Measurements from ENCODE around the gene COX4I2.

The COX4I2 gene

GRCh38 chr20:31653561-31653960 lies 15.8 kb downstream of the COX4I2 start:
- Histone ChIP-seq H2BK12ac (ENCODE audit: low read length in 2 of 2) (no peak overlapping the region), H3K27me3 (ENCODE audit: control insufficient read depth in 1 of 2, insufficient read depth in 1 of 2, low read length in 2 of 2) (no peaks in the 10 kb centered on the region), H4K8ac (ENCODE audit: low read length) (peak overlapping the region; percentile 35), H3K27ac (ENCODE audit: low read length, poor library complexity, severe bottlenecking) (no peak overlapping the region), H2BK120ac (ENCODE audit: low read depth, low read length) (no peak overlapping the region), H2BK15ac (ENCODE audit: low read depth, poor library complexity, severe bottlenecking) (no peak overlapping the region), H3K18ac (ENCODE audit: low read depth in 1 of 2, low read length in 2 of 2) (no peak overlapping the region), H2AK5ac (ENCODE audit: low read length, severe bottlenecking) (no peak overlapping the region), H3K4me1 (ENCODE audit: control insufficient read depth, insufficient read depth, low read depth, low read length) (no peaks in the 10 kb centered on the region), H3K9me3 (ENCODE audit: control insufficient read depth, low read length) (no peaks in the 10 kb centered on the region), H3K4me2 (ENCODE audit: low read length, poor library complexity, severe bottlenecking) (no peak overlapping the region), H3K14ac (ENCODE audit: low read length in 2 of 2) (no peak overlapping the region), H3K4me3 (ENCODE audit: insufficient read depth in 1 of 2, low read depth in 1 of 2, low read length in 2 of 2) (no peak overlapping the region), H3K36me3 (ENCODE audit: control insufficient read depth in 1 of 2, insufficient read depth in 2 of 2, low read depth in 1 of 2, low read length in 2 of 2) (no peaks in the 10 kb centered on the region), H3K9ac (ENCODE audit: low read length) (no peak overlapping the region), H2BK5ac (ENCODE audit: low read depth, low read length, poor library complexity, severe bottlenecking) (no peak overlapping the region), H3K79me1 (replicated peaks; ENCODE audit: low read length, poor library complexity, severe bottlenecking) (no peaks in the 10 kb centered on the region), H4K91ac (ENCODE audit: low read length) (no peak overlapping the region), H3K4ac (ENCODE audit: low read depth in 1 of 2, low read length in 2 of 2) (no peak overlapping the region), H2AFZ (ENCODE audit: low read depth, low read length) (no peak overlapping the region), H3K23ac (ENCODE audit: low read length in 2 of 2) (no peak overlapping the region)
- no peak for DNase-seq
- 63% methylated on average over 5 of the region's 5 CpGs for WGBS

- 73% methylated on average over 4 of the region's 5 CpGs for WGBS
- no peak overlapping the region for H2BK5ac ChIP-seq (ENCODE audit: low read depth, low read length, poor library complexity, severe bottlenecking)
- H2BK15ac ChIP-seq (ENCODE audit: low read depth, poor library complexity, severe bottlenecking), result no peak overlapping the region
- no peak overlapping the region for H3K18ac ChIP-seq (ENCODE audit: low read depth in 1 of 2, low read length in 2 of 2)
- H3K9ac ChIP-seq (ENCODE audit: low read length), result no peak overlapping the region
- no peak overlapping the region for H2BK12ac ChIP-seq (ENCODE audit: low read length in 2 of 2)
- H3K4me1 ChIP-seq (ENCODE audit: control insufficient read depth, insufficient read depth, low read depth, low read length), result no peaks in the 10 kb centered on the region
- no peak overlapping the region for H3K4me2 ChIP-seq (ENCODE audit: low read length, poor library complexity, severe bottlenecking)
- H2AK5ac ChIP-seq (ENCODE audit: low read length, severe bottlenecking), result no peak overlapping the region
- no peaks in the 10 kb centered on the region for H3K79me1 ChIP-seq (replicated peaks; ENCODE audit: low read length, poor library complexity, severe bottlenecking)
- H4K91ac ChIP-seq (ENCODE audit: low read length), result no peak overlapping the region
- H3K27ac ChIP-seq (ENCODE audit: low read length, poor library complexity, severe bottlenecking), result no peak overlapping the region
- H3K4ac ChIP-seq (ENCODE audit: low read depth in 1 of 2, low read length in 2 of 2), result no peak overlapping the region
- no peak for DNase-seq
- no peak overlapping the region for H3K4me3 ChIP-seq (ENCODE audit: insufficient read depth in 1 of 2, low read depth in 1 of 2, low read length in 2 of 2)
- no peaks in the 10 kb centered on the region for H3K36me3 ChIP-seq (ENCODE audit: control insufficient read depth in 1 of 2, insufficient read depth in 2 of 2, low read depth in 1 of 2, low read length in 2 of 2)
- H3K27me3 ChIP-seq (ENCODE audit: control insufficient read depth in 1 of 2, insufficient read depth in 1 of 2, low read length in 2 of 2), result no peaks in the 10 kb centered on the region
- no peak overlapping the region for H2BK120ac ChIP-seq (ENCODE audit: low read depth, low read length)
- H2AFZ ChIP-seq (ENCODE audit: low read depth, low read length), result no peak overlapping the region
- H4K8ac ChIP-seq (ENCODE audit: low read length), result no peak overlapping the region
- no peaks in the 10 kb centered on the region for H3K9me3 ChIP-seq (ENCODE audit: control insufficient read depth, low read length)
- H3K23ac ChIP-seq (ENCODE audit: low read length in 2 of 2), result no peak overlapping the region
- no peak overlapping the region for H3K14ac ChIP-seq (ENCODE audit: low read length in 2 of 2)
These were observed 16.8 kb downstream of the COX4I2 start for GRCh38 chr20:31654534-31654933.

- Histone ChIP-seq H3K4ac (ENCODE audit: low read depth in 1 of 2, low read length in 2 of 2) (peak overlapping the region; percentile 43 to 80), H2AFZ (ENCODE audit: low read depth, low read length) (no peak overlapping the region), H3K27ac (ENCODE audit: low read length, poor library complexity, severe bottlenecking) (peak overlapping the region; percentile 19), H2BK120ac (ENCODE audit: low read depth, low read length) (peak overlapping the region; percentile 94), H2BK12ac (ENCODE audit: low read length in 2 of 2) (peak overlapping the region; percentile 62 to 75), H3K79me1 (replicated peaks; ENCODE audit: low read length, poor library complexity, severe bottlenecking) (peaks cover 15% of the 10 kb centered on the region), H3K4me3 (ENCODE audit: insufficient read depth in 1 of 2, low read depth in 1 of 2, low read length in 2 of 2) (peak overlapping the region in 1 of 2 experiments; percentile 72), H2BK15ac (ENCODE audit: low read depth, poor library complexity, severe bottlenecking) (peak overlapping the region; percentile 91), H3K4me1 (ENCODE audit: control insufficient read depth, insufficient read depth, low read depth, low read length) (peaks cover 39% of the 10 kb centered on the region), H2BK5ac (ENCODE audit: low read depth, low read length, poor library complexity, severe bottlenecking) (no peak overlapping the region), H4K8ac (ENCODE audit: low read length) (peak overlapping the region; percentile 25), H3K36me3 (ENCODE audit: control insufficient read depth in 1 of 2, insufficient read depth in 2 of 2, low read depth in 1 of 2, low read length in 2 of 2) (peaks cover 34 to 43% of the 10 kb centered on the region in 2 experiments), H3K23ac (ENCODE audit: low read length in 2 of 2) (no peak overlapping the region), H4K91ac (ENCODE audit: low read length) (peak overlapping the region; percentile 70), H3K9ac (ENCODE audit: low read length) (peak overlapping the region; percentile 84), H3K9me3 (ENCODE audit: control insufficient read depth, low read length) (no peaks in the 10 kb centered on the region), H2AK5ac (ENCODE audit: low read length, severe bottlenecking) (peak overlapping the region; percentile 32), H3K4me2 (ENCODE audit: low read length, poor library complexity, severe bottlenecking) (peak overlapping the region; percentile 16), H3K27me3 (ENCODE audit: control insufficient read depth in 1 of 2, insufficient read depth in 1 of 2, low read length in 2 of 2) (no peaks in the 10 kb centered on the region), H3K18ac (ENCODE audit: low read depth in 1 of 2, low read length in 2 of 2) (peak overlapping the region; percentile 6 to 82), H3K14ac (ENCODE audit: low read length in 2 of 2) (peak overlapping the region in 1 of 2 experiments; percentile 41)
- 8% methylated on average over 31 of the region's 31 CpGs for WGBS
- peak; percentile 84 for DNase-seq
These were observed 24.1 kb downstream of the COX4I2 start for GRCh38 chr20:31661625-31662371.

GRCh38 chr20:31662372-31662854 lies 24.7 kb downstream of the COX4I2 start:
- H3K4me2 ChIP-seq (ENCODE audit: low read length, poor library complexity, severe bottlenecking), result no peak overlapping the region
- peak overlapping the region; percentile 77 to 80 for H3K4ac ChIP-seq (ENCODE audit: low read depth in 1 of 2, low read length in 2 of 2)
- WGBS, result 67% methylated on average over 6 of the region's 6 CpGs
- no peaks in the 10 kb centered on the region for H3K9me3 ChIP-seq (ENCODE audit: control insufficient read depth, low read length)
- H3K23ac ChIP-seq (ENCODE audit: low read length in 2 of 2), result no peak overlapping the region
- H2BK120ac ChIP-seq (ENCODE audit: low read depth, low read length), result peak overlapping the region; percentile 52
- peak overlapping the region in 1 of 2 experiments; percentile 72 for H3K4me3 ChIP-seq (ENCODE audit: insufficient read depth in 1 of 2, low read depth in 1 of 2, low read length in 2 of 2)
- H2AK5ac ChIP-seq (ENCODE audit: low read length, severe bottlenecking), result peak overlapping the region; percentile 32
- H3K18ac ChIP-seq (ENCODE audit: low read depth in 1 of 2, low read length in 2 of 2), result peak overlapping the region; percentile 1 to 82
- peaks cover 43% of the 10 kb centered on the region for H3K4me1 ChIP-seq (ENCODE audit: control insufficient read depth, insufficient read depth, low read depth, low read length)
- H4K91ac ChIP-seq (ENCODE audit: low read length), result peak overlapping the region; percentile 70
- no peaks in the 10 kb centered on the region for H3K27me3 ChIP-seq (ENCODE audit: control insufficient read depth in 1 of 2, insufficient read depth in 1 of 2, low read length in 2 of 2)
- DNase-seq, result no peak
- H2BK15ac ChIP-seq (ENCODE audit: low read depth, poor library complexity, severe bottlenecking), result peak overlapping the region; percentile 91
- H3K14ac ChIP-seq (ENCODE audit: low read length in 2 of 2), result peak overlapping the region in 1 of 2 experiments; percentile 41
- peak overlapping the region; percentile 84 for H3K9ac ChIP-seq (ENCODE audit: low read length)
- H3K79me1 ChIP-seq (replicated peaks; ENCODE audit: low read length, poor library complexity, severe bottlenecking), result peaks cover 15% of the 10 kb centered on the region
- H2AFZ ChIP-seq (ENCODE audit: low read depth, low read length), result no peak overlapping the region
- H3K27ac ChIP-seq (ENCODE audit: low read length, poor library complexity, severe bottlenecking), result peak overlapping the region; percentile 19
- peak overlapping the region; percentile 62 to 75 for H2BK12ac ChIP-seq (ENCODE audit: low read length in 2 of 2)
- peaks cover 37 to 49% of the 10 kb centered on the region in 2 experiments for H3K36me3 ChIP-seq (ENCODE audit: control insufficient read depth in 1 of 2, insufficient read depth in 2 of 2, low read depth in 1 of 2, low read length in 2 of 2)
- no peak overlapping the region for H2BK5ac ChIP-seq (ENCODE audit: low read depth, low read length, poor library complexity, severe bottlenecking)
- H4K8ac ChIP-seq (ENCODE audit: low read length), result peak overlapping the region; percentile 25

All from mesenchymal stem cell (in vitro differentiated cells and primary cell).